ENCODE results near the gene CFAP99. TPM values are rescaled to one million over a fixed set of nuclear protein-coding genes. Genes with fewer than 3 reads are reported as not detected.

CFAP99 gene
- total and polyA plus RNA-seq, 9 of the 15 experiments (the other 6 are each of a cell fraction or from before 2014, with no cell fraction given), result 0.07 to 0.18 (median 0.09) TPM; not detected in 6

GRCh38 chr4:2462992-2463762 is 44.4 kb downstream of the CFAP99 start (continued):
- TF ChIP-seq, protein P1, sequence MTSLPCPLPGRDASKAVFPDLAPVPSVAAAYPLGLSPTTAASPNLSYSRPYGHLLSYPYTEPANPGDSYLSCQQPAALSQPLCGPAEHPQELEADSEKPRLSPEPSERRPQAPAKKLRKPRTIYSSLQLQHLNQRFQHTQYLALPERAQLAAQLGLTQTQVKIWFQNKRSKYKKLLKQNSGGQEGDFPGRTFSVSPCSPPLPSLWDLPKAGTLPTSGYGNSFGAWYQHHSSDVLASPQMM (CRISPR knock-in tag; IDR thresholded peaks at IDR 0.05), result no peak
- TF ChIP-seq MLLT1 (IDR thresholded peaks at IDR 0.05) (no peak), ZNF707 (CRISPR knock-in tag; conservative IDR thresholded peaks at IDR 0.05) (no peak), RERE (CRISPR knock-in tag; IDR thresholded peaks at IDR 0.05; ENCODE audit: borderline replicate concordance) (no peak), HMG20A (CRISPR knock-in tag; conservative IDR thresholded peaks at IDR 0.05) (no peak), PHF8 (IDR thresholded peaks at IDR 0.05; ENCODE audit: borderline replicate concordance, low read length) (no peak), NR1H2 (CRISPR knock-in tag; IDR thresholded peaks at IDR 0.05) (no peak), ZBTB34 (CRISPR knock-in tag; IDR thresholded peaks at IDR 0.05) (no peak)

Data from K562 (cell line).